Neutrophil (primary cell): Measurements from ENCODE around the gene GALNT9.

ENCODE experiments used
- H3K27ac ChIP-seq: fragments of 200-600 bp; sonication (generic); 2 replicates; pipeline ENCODE4 v1.5.1; 2016; ENCODE audit warnings: mild to moderate bottlenecking, moderate library complexity
- H3K27me3 ChIP-seq: fragments of 200-600 bp; sonication (generic); 2 replicates; pipeline ENCODE4 v1.6.0; 2016; ENCODE audit warnings: mild to moderate bottlenecking
- H3K36me3 ChIP-seq: fragments of 200-600 bp; sonication (generic); 2 replicates; pipeline ENCODE4 v1.5.1; 2017
- H3K4me1 ChIP-seq, 2 experiments: fragments of 200-600 bp in 1 of 2; sonication (generic) in 1 of 2; 1 replicate in 1 of 2; 2 replicates in 1 of 2; pipeline versions ENCODE4 v1.5.1 to v1.6.1; 2013 to 2016; ENCODE audit warnings: low read depth in 1 of 2, low read length in 1 of 2, mild to moderate bottlenecking in 1 of 2, moderate library complexity in 1 of 2; ENCODE audit not compliant: control insufficient read depth in 1 of 2, insufficient read depth in 1 of 2
- H3K4me3 ChIP-seq, 2 experiments: fragments of 200-600 bp in 1 of 2; sonication (generic) in 1 of 2; 1 replicate in 1 of 2; 2 replicates in 1 of 2; pipeline ENCODE4 v1.5.1; 2013 to 2016; ENCODE audit warnings: low read depth in 1 of 2, low read length in 1 of 2, mild to moderate bottlenecking in 1 of 2, moderate library complexity in 1 of 2
- H3K9me3 ChIP-seq: fragments of 200-600 bp; sonication (generic); 2 replicates; pipeline ENCODE4 v1.5.1; 2016
- TF ChIP-seq, protein P1 (sequence below): fragments of 200-600 bp; sonication (generic); IDR thresholded peaks from 2 replicates; pipeline ENCODE4 v1.5.1; 2016; ENCODE audit warnings: antibody characterized with exemption

Gene GALNT9

DNA sequence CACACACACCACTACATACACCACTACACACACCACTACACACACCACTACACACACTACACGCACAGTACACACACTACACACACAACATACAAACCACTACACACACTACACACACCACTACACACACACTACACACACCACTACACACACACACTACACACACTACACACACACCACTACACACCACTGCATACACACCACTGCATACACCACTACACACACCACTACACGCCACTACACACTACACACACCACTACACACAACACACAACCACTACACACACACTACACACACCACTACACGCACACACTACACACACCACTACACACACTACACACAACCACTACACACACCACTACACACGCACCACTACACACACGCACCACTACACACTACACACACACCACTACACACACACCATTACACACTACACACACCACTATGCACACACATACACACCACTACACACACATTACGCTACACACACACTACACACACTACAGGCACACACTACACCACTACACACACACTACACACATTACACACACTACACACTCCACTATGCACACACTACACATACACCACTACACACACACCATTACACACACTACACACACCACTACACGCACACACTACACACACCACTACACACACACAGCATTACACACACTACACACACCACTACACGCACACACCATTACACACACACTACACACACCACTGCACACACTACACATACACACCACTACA lies 172.6 kb downstream of the GALNT9 start:
- Histone ChIP-seq H3K4me3 (no peak overlapping the region), H3K27me3 (no peaks in the 10 kb centered on the region), H3K36me3 (peaks cover 8% of the 10 kb centered on the region), H3K9me3 (no peaks in the 10 kb centered on the region), H3K4me1 (peaks cover 4 to 5% of the 10 kb centered on the region in 2 experiments), H3K27ac (no peak overlapping the region)
- TF ChIP-seq, protein P1, sequence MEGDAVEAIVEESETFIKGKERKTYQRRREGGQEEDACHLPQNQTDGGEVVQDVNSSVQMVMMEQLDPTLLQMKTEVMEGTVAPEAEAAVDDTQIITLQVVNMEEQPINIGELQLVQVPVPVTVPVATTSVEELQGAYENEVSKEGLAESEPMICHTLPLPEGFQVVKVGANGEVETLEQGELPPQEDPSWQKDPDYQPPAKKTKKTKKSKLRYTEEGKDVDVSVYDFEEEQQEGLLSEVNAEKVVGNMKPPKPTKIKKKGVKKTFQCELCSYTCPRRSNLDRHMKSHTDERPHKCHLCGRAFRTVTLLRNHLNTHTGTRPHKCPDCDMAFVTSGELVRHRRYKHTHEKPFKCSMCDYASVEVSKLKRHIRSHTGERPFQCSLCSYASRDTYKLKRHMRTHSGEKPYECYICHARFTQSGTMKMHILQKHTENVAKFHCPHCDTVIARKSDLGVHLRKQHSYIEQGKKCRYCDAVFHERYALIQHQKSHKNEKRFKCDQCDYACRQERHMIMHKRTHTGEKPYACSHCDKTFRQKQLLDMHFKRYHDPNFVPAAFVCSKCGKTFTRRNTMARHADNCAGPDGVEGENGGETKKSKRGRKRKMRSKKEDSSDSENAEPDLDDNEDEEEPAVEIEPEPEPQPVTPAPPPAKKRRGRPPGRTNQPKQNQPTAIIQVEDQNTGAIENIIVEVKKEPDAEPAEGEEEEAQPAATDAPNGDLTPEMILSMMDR = no peak

DNA sequence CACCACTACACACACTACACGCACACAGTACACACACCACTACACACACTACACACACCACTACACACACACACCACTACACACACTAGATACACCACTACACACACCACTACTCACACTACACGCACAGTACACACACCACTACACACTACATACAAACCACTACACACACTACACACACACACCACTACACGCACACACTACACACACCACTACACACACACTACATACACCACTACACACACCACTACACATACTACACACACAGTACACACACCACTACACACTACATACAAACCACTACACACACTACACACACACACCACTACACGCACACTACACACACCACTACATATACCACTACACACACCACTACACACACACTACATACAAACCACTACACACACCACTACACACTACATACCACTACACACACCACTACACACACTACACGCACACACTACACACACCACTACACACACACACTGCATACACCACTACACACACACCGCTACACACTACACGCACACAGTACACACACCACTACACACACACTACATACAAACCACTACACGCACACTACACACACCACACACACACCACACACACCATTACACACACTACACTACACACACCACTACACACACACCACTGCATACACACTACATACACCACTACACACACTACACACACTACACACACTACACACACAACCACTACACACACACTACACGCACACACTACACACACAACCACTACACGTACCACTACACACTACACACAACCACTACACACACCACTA lies 173.4 kb downstream of the GALNT9 start:
- H3K27me3 ChIP-seq = no peaks in the 10 kb centered on the region
- no peak overlapping the region for H3K27ac ChIP-seq
- no peaks in the 10 kb centered on the region for H3K9me3 ChIP-seq
- TF ChIP-seq, protein P1 = no peak
- peaks cover 4 to 5% of the 10 kb centered on the region in 2 experiments for H3K4me1 ChIP-seq
- peaks cover 16% of the 10 kb centered on the region for H3K36me3 ChIP-seq
- H3K4me3 ChIP-seq = no peak overlapping the region

DNA sequence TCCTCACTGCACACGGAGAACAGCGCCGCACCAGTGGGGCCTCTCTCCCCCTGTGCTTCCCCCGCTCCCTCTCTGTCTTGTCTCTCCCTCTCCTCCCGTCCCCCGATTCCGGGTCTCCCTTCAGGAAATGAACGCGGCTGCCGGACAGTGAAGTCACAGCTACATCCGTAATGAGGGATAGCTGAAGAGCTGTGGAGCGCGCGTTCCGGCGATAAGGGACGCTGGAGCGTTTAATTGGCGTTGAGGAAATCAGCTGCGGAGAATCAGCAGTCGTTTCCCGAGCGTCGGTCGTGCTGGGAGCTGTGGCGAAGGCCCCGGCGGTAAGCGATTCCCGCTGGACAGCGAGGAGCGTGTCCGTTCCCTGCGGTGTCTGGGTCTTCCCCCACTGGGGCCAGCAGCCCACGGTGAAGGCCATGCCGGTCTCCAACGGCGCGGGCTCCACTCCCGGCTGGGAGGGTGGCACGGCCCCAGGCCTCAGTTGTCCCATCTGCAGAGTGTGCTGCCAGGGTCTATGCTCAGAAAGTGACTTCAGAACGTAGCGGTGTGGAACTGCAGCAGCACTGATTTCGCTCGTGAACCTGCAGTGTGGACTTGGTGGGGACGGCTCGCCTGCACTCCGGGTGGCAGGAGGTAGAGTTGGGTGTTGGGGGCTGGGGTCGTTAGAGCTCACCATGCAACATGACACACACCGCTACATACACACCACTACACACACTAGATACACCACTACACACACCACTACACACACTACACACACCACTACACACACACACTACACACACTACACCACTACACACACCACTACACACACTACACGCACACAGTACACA lies 174.2 kb downstream of the GALNT9 start:
- no peak overlapping the region for H3K27ac ChIP-seq
- peaks cover 4 to 5% of the 10 kb centered on the region in 2 experiments for H3K4me1 ChIP-seq
- no peaks in the 10 kb centered on the region for H3K27me3 ChIP-seq
- H3K9me3 ChIP-seq = no peaks in the 10 kb centered on the region
- TF ChIP-seq, protein P1 = no peak
- H3K4me3 ChIP-seq = no peak overlapping the region
- peaks cover 20% of the 10 kb centered on the region for H3K36me3 ChIP-seq

DNA sequence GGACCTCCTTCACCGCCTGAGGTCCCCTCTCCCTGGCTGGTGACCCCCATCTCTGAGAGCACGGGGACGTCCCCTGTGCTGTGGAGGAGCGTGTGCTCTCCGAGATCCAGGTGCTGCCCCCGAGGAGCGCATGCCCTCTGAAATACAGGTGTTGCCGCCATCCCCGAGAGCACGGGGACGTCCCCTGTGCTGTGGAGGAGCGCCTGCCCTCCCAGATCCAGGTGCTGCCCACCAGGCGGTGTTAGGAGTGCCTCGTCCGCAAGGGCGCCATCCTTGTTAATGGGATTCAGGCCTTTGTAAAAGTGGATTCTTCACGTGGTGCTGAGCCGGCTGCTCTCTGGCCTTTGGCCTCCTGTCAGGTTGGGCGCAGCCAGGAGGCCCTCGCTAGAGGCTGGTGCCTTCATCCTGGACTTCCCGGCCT lies 175.0 kb downstream of the GALNT9 start:
- no peak overlapping the region for H3K27ac ChIP-seq
- H3K27me3 ChIP-seq = no peaks in the 10 kb centered on the region
- peaks cover 4 to 5% of the 10 kb centered on the region in 2 experiments for H3K4me1 ChIP-seq
- H3K4me3 ChIP-seq = no peak overlapping the region
- TF ChIP-seq, protein P1 = no peak
- no peaks in the 10 kb centered on the region for H3K9me3 ChIP-seq
- H3K36me3 ChIP-seq = peaks cover 20% of the 10 kb centered on the region
